GM20431 (cell line): ENCODE results near the gene SLAIN2.

ENCODE experiments used
- in situ Hi-C: fragments of 300-500 bp; cut with MseI, MboI; formaldehyde crosslinking; loops from one replicate; pipeline ENCODE4 v1.15.0; 2020; ENCODE audit warnings: low sequenced_read_pairs; ENCODE audit not compliant: unreplicated experiment

SLAIN2 gene

GRCh38 chr4:48333587-48333986, 7.7 kb upstream of the SLAIN2 start:
- in situ Hi-C loops, result no loop called here

GRCh38 chr4:48334236-48334635, 7.1 kb upstream of the SLAIN2 start:
- in situ Hi-C loops, result no loop called here

GRCh38 chr4:48334900-48335384, 6.4 kb upstream of the SLAIN2 start:
- in situ Hi-C loops, result no loop called here

GRCh38 chr4:48336146-48336870, 5.0 kb upstream of the SLAIN2 start:
- in situ Hi-C loops, result no loop called here

GRCh38 chr4:48337731-48338130, 3.6 kb upstream of the SLAIN2 start:
- in situ Hi-C loops, result no loop called here

- in situ Hi-C loops, result no loop called here
These were observed 1.7 kb upstream of the SLAIN2 start for GRCh38 chr4:48339642-48340041.

- in situ Hi-C loops, result no loop called here
These were observed 909 bp upstream of the SLAIN2 start for GRCh38 chr4:48340276-48340964.

- in situ Hi-C loops, result no loop called here
These were observed 662 bp downstream of the SLAIN2 start for GRCh38 chr4:48341776-48342605.

GRCh38 chr4:48342606-48342880, 1.2 kb downstream of the SLAIN2 start:
- in situ Hi-C loops, result no loop called here

- in situ Hi-C loops, result no loop called here
These were observed 1.7 kb downstream of the SLAIN2 start for GRCh38 chr4:48343035-48343434.

GRCh38 chr4:48343551-48343950, 2.2 kb downstream of the SLAIN2 start:
- in situ Hi-C loops, result no loop called here

GRCh38 chr4:48345542-48345941, 4.2 kb downstream of the SLAIN2 start:
- in situ Hi-C loops, result no loop called here

- in situ Hi-C loops, result no loop called here
These were observed 5.3 kb downstream of the SLAIN2 start for GRCh38 chr4:48346594-48346993.

- in situ Hi-C loops, result no loop called here
These were observed 6.1 kb downstream of the SLAIN2 start for GRCh38 chr4:48347282-48347921.

- in situ Hi-C loops, result no loop called here
These were observed 9.5 kb downstream of the SLAIN2 start for GRCh38 chr4:48350871-48351270.

GRCh38 chr4:48352793-48353192, 11.5 kb downstream of the SLAIN2 start:
- in situ Hi-C loops, result no loop called here

- in situ Hi-C loops, result no loop called here
These were observed 15.0 kb downstream of the SLAIN2 start for GRCh38 chr4:48356355-48356754.

GRCh38 chr4:48360285-48361011, 19.1 kb downstream of the SLAIN2 start:
- in situ Hi-C loops, result no loop called here

- in situ Hi-C loops, result no loop called here
These were observed 19.7 kb downstream of the SLAIN2 start for GRCh38 chr4:48361012-48361400.

- in situ Hi-C loops, result no loop called here
These were observed 25.3 kb downstream of the SLAIN2 start for GRCh38 chr4:48366611-48367010.
